ENCODE results near the gene LRRC17. TPM values are rescaled to one million over a fixed set of nuclear protein-coding genes. Genes with fewer than 3 reads are reported as not detected.

Gene LRRC17
- total and polyA plus RNA-seq, 9 of the 15 experiments (the other 6 are each of a cell fraction or from before 2014, with no cell fraction given), result 0.03 to 0.18 (median 0.12) TPM; not detected in 5

DNA sequence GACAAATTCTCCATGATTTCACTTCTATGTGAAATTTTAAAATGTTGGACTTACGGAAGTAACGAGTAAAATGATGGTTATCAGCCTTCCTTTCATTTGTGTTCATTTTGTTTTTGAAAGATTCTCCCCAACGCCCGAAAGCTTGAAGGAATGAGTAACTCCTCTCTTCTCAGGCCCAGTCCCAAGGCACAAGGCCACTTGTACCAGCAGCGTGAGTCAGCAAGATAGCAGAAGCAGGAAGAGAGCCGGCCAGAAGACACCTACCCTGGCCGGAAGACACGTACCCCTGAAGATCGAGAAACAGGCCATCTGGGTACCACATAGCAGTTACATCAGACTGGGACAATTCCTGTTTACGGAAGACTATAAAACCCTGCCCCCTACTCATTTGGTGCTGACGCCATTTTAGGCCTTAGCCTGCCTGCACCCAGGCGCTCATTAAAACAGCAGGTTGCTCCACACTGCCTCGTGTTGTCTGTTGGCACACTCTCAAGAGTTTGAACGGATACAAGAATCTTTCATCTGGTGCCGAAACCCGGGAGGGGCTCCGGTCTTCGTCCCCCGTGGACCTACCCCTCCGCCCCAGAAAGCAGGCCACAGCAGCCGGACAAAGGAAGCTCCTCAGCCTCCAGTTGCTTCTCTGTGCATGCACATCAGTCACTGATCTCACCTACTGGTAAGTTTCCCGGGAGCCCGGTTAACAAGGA lies 60.4 kb downstream of the LRRC17 start (continued):
- TF ChIP-seq MBD1 (CRISPR knock-in tag; IDR thresholded peaks at IDR 0.05) (no peak), THAP7 (CRISPR knock-in tag; IDR thresholded peaks at IDR 0.05) (0 out of 2 replicates have a peak, but pooled peaks have one; percentile 15), STAT6 (CRISPR knock-in tag; IDR thresholded peaks at IDR 0.05) (no peak), CREB3L1 (IDR thresholded peaks at IDR 0.05; ENCODE audit: borderline replicate concordance, low read depth) (peak; percentile 90; the same call in 1 of the 2 replicates), RBM22 (IDR thresholded peaks at IDR 0.05; ENCODE audit: low read depth, low read length, poor library complexity, severe bottlenecking) (no peak), NR2F6 (CRISPR knock-in tag; IDR thresholded peaks at IDR 0.05) (no peak), ZNF134 (CRISPR knock-in tag; conservative IDR thresholded peaks at IDR 0.05) (no peak), POLR2AphosphoS2 (IDR thresholded peaks at IDR 0.05; ENCODE audit: low read length) (peak; percentile 34; the same call in 1 of the 2 replicates), CHCHD3 (CRISPR knock-in tag; IDR thresholded peaks at IDR 0.05) (no peak), GTF2A2 (tag; IDR thresholded peaks at IDR 0.05) (peak; percentile 77; the same call in 1 of the 2 replicates)
- TF ChIP-seq, protein P1, sequence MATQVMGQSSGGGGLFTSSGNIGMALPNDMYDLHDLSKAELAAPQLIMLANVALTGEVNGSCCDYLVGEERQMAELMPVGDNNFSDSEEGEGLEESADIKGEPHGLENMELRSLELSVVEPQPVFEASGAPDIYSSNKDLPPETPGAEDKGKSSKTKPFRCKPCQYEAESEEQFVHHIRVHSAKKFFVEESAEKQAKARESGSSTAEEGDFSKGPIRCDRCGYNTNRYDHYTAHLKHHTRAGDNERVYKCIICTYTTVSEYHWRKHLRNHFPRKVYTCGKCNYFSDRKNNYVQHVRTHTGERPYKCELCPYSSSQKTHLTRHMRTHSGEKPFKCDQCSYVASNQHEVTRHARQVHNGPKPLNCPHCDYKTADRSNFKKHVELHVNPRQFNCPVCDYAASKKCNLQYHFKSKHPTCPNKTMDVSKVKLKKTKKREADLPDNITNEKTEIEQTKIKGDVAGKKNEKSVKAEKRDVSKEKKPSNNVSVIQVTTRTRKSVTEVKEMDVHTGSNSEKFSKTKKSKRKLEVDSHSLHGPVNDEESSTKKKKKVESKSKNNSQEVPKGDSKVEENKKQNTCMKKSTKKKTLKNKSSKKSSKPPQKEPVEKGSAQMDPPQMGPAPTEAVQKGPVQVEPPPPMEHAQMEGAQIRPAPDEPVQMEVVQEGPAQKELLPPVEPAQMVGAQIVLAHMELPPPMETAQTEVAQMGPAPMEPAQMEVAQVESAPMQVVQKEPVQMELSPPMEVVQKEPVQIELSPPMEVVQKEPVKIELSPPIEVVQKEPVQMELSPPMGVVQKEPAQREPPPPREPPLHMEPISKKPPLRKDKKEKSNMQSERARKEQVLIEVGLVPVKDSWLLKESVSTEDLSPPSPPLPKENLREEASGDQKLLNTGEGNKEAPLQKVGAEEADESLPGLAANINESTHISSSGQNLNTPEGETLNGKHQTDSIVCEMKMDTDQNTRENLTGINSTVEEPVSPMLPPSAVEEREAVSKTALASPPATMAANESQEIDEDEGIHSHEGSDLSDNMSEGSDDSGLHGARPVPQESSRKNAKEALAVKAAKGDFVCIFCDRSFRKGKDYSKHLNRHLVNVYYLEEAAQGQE (IDR thresholded peaks at IDR 0.05; ENCODE audit: borderline replicate concordance), result no peak; the same call in 1 of the 2 replicates
- TF ChIP-seq, protein P1 (CRISPR knock-in tag; IDR thresholded peaks at IDR 0.05; ENCODE audit: low read depth), result peak; percentile 29; the same call in 1 of the 2 replicates
